Astrocyte of the cerebellum (primary cell): Measurements from ENCODE around the gene KMT2E.
"Not testable (repeated sequence)": the region's sequence is repeated elsewhere in the genome, so short reads cannot be mapped to it uniquely, and the experiment has no call there.

Experiments
- DNase-seq: peaks from one replicate; pipeline ENCODE4 v3.0.0-alpha.2; 2011; ENCODE audit warnings: low read depth
- H3K4me3 ChIP-seq: 2 replicates; pipeline ENCODE4 v1.5.1; 2011; ENCODE audit warnings: mild to moderate bottlenecking, low read depth, low read length, moderate library complexity
- in situ Hi-C: cut with HindIII; loops from 2 replicates; pipeline ENCODE4 v1.10.0; 2017; ENCODE audit warnings: low sequenced_read_pairs
- TF ChIP-seq, protein P1 (sequence below): IDR thresholded peaks from 2 replicates; pipeline ENCODE4 v1.5.1; 2012; ENCODE audit warnings: low read length, low read depth, moderate library complexity, mild to moderate bottlenecking; ENCODE audit errors: missing control alignments

The KMT2E gene

DNA sequence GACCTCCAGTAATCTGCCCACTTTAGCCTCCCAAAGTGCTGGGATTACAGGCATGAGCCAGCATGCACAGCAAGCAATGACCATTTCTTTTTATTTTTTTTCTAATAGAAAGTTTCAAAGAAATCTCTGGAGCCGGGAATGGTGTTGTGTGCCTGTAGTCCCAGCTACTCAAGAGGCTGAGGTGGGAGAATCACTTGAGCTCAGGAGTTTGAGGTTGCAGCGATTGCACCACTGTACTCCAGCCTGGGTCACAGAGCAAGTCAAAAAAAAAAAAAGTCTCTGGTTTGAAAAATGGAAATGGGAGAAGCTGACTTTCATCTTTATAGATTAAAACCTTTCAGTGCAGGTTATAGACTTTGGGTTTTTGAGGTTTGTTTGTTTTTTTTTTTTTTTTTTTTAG lies 44.8 kb upstream of the KMT2E start:
- H3K4me3 ChIP-seq = no peak overlapping the region
- TF ChIP-seq, protein P1, sequence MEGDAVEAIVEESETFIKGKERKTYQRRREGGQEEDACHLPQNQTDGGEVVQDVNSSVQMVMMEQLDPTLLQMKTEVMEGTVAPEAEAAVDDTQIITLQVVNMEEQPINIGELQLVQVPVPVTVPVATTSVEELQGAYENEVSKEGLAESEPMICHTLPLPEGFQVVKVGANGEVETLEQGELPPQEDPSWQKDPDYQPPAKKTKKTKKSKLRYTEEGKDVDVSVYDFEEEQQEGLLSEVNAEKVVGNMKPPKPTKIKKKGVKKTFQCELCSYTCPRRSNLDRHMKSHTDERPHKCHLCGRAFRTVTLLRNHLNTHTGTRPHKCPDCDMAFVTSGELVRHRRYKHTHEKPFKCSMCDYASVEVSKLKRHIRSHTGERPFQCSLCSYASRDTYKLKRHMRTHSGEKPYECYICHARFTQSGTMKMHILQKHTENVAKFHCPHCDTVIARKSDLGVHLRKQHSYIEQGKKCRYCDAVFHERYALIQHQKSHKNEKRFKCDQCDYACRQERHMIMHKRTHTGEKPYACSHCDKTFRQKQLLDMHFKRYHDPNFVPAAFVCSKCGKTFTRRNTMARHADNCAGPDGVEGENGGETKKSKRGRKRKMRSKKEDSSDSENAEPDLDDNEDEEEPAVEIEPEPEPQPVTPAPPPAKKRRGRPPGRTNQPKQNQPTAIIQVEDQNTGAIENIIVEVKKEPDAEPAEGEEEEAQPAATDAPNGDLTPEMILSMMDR = no peak
- DNase-seq = no peak
- in situ Hi-C loops = no loop called here

DNA sequence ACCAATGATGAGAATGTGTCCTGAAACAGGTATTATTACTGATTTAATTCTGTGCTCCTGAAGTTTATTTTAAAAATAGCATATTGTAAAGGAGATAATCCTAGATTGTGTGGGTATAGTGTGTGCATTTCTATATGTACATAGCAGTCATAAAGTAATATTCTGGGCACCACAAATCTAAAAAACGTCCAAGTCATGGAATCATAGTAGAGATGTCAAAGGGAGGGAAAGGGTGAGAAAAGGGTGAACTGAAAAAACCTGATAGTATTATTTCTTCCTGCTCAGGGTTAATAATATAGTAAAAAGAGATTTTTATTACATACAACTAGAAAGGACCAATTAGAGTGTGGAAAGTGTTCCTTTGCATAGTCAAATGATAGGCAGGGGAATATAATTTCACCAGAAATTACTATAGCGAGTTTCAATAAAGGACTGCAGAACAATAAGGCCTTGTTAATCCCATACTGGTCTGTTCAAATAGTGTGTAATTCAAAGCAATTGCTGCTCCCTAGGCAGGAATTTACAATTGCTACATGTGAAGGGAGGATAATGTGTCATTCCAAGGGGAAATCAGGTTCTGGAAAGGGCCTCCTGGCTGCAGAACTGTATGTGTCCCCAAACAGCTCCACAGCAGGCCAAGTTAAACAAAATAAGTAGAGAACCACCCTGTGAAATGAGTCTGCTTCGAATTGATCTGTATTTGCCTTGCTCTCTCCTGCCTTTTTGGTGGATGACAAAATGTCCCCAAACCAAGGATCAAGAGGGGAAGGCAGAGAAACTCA lies 42.5 kb upstream of the KMT2E start:
- DNase-seq = no peak
- in situ Hi-C loops = no loop called here

DNA sequence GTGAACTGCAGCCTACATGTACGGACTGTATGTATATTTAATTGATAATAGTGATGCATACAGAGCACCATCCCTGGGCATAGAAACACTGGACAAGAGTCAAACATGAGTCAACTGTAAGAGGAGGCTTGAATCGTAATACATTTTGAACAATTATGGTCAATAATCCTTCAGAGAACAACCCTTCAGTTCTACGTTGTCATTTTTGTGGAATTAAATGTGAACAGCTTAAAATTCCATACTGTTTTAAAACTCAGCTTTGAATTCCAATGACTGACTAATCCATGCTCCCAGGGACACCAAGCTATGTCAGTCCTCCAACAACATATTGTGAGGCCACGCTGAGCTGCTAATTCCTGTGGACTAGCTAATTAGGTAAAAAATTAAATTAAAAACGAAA lies 41.5 kb upstream of the KMT2E start:
- in situ Hi-C loops = no loop called here
- TF ChIP-seq, protein P1 = no peak
- no peak for DNase-seq
- no peak overlapping the region for H3K4me3 ChIP-seq

More for the DNA sequence above, 42.5 kb upstream of the KMT2E start:
- TF ChIP-seq, protein P1 = no peak
- H3K4me3 ChIP-seq = no peak overlapping the region

DNA sequence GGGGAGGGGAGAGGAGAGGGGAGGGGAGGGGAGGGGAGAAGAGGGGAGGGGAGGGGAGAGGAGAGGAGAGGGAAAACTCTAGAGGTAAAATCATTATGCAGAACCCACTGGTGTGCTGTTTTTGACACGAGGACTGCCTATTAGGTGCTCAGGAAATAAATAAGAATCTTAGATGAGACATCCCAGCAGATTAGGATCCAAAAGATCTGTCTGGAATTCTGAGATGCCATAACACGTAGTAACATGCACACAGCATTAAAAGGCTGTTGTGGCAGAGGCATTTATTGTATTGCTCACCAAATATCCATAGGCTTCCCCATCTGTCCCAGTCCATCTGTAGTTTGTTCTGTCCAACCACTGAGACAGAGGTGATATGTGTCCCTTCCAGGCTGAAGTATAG lies 40.8 kb upstream of the KMT2E start:
- H3K4me3 ChIP-seq = no peak overlapping the region
- in situ Hi-C loops = no loop called here
- DNase-seq = no peak
- TF ChIP-seq, protein P1 = no peak

DNA sequence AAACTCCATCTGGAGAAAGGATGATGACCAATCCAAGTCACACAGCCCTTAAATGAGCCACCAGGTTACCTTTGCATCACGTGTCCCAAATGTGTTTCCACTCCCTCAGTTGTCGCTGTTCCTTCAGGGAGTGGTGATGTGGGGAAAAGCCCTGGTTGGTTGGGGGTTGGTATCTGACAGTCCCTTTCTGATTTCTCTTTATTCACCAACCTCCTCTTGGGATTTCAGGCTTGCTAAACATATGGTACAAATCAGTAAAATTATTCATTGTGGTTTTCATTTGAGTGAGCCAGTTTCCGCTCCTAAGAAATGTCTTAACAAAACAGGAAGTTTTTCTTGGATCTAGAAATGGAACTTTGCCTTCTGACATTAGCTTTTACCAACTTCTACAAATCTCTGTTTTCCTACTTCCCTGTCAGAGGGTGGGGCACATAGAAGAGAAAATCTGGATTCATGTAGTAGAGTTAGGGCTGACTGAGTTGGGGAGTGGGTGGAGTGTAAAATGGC lies 40.0 kb upstream of the KMT2E start:
- in situ Hi-C loops = no loop called here

DNA sequence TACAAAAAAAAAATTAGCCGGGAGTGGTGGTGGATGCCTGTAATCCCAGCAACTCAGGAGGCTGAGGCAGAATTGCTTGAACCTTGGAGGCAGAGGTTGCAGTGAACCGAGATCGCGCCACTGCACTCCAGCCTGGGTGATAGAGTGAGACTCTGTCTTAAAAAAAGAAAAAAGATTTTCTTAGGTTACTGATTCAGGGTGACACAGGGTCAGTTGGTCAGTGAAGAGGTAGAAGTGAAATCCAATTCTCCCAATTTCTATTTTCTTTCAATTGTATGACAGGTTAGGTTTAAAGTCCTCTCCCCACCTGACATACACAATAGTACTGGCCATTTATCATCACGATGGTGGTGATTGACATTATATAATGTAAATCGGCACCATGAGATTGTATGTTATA lies 38.5 kb upstream of the KMT2E start:
- not testable (repeated sequence) for H3K4me3 ChIP-seq, DNase-seq
- in situ Hi-C loops = loop anchor here (5.0 kb wide), 1 partner anchor 42 kb away; no protein-coding TSS in a partner anchor

More for the DNA sequence above, 40.0 kb upstream of the KMT2E start:
- no peak overlapping the region for H3K4me3 ChIP-seq
- TF ChIP-seq, protein P1 = no peak
- DNase-seq = peak; percentile 83

DNA sequence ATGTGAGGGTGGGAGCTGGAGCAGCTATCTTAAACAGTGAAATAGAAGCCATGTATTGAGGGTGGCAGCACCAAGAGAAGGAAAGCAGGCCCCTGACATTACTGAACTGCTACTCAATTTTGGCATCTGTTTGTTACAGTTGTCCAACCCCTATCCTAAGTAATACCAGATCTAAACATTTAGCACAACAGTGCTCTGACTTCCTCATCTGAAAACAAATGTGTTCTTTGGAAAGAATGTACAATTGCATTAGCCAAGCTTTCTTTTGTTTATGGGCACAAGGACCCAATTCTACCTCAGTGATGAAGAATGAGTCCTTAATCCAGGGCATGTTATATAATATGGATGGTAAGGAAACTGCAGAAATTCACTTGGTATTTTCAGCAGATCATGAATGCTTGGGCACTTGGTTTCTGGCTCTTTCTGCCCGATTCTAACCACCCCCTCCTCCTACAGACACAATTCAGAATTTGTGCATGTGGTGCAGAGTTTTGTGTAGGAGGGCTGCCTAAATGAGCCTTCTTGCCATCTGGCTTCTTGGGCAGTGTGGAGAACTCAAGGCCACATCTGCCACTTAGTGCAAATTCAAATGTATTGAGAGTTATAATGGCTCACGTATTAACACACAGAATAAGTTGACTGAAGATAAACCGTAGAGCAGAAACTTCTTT lies 36.9 kb upstream of the KMT2E start:
- in situ Hi-C loops = loop anchor here (5.0 kb wide), 1 partner anchor 40 kb away; no protein-coding TSS in a partner anchor
- no peak overlapping the region for H3K4me3 ChIP-seq
- no peak for DNase-seq
- TF ChIP-seq, protein P1 = no peak
